Endothelial cell of umbilical vein (primary cell): ENCODE measurements around the gene DIPK1C. TPM values are rescaled to one million over a fixed set of nuclear protein-coding genes. Genes with fewer than 3 reads are reported as not detected.

Source experiments
- BruUV-seq: library from RNA; stranded (reverse); fragments of 400-500 nt; replicated peaks from 2 replicates; lab custom pipeline; 2021; lab: Mats Ljungman, UMichigan
- CTCF ChIA-PET: fragments of 300-600, 350-600 bp; sonication (Branson Sonifier 250); formaldehyde crosslinking; loops from one replicate; lab custom pipeline; 2021; ENCODE audit warnings: antibody characterized with exemption, inconsistent platforms; lab: Charles Lee
- POLR2A ChIA-PET: fragments of 300-600, 350-600 bp; sonication (Branson Sonifier 250); formaldehyde crosslinking; loops from one replicate; lab custom pipeline; 2021; ENCODE audit warnings: antibody characterized with exemption, inconsistent platforms; lab: Charles Lee
- DNase-seq: peaks from one replicate; pipeline ENCODE4 v3.0.0-alpha.2; 2011; ENCODE audit warnings: low read depth, low spot score
- FAIRE-seq: peaks from 2 replicates; lab custom pipeline; 2011; peaks lifted over from hg19 to GRCh38; lab: Jason Lieb, UNC
- H2AFZ ChIP-seq: 2 replicates; pipeline ENCODE4 v1.6.0; 2012; ENCODE audit warnings: low read depth, low read length, control low read depth, inconsistent platforms
- H3K27ac ChIP-seq: 2 replicates; pipeline ENCODE4 v1.5.1; 2011; ENCODE audit warnings: low read depth, mild to moderate bottlenecking, control low read depth, low read length, moderate library complexity; ENCODE audit not compliant: insufficient read depth
- H3K27me3 ChIP-seq, 2 experiments: 2 replicates each; pipeline versions ENCODE4 v1.6.0 to v1.6.1; 2011; ENCODE audit warnings: low read length in 2 of 2, mixed read lengths in 1 of 2; ENCODE audit not compliant: control insufficient read depth in 2 of 2, insufficient read depth in 2 of 2
- H3K36me3 ChIP-seq, 2 experiments: 2 replicates in 1 of 2; 3 replicates in 1 of 2; pipeline ENCODE4 v1.5.1; 2011; ENCODE audit warnings: low read length in 2 of 2, mild to moderate bottlenecking in 1 of 2, moderate library complexity in 1 of 2; ENCODE audit not compliant: control insufficient read depth in 2 of 2, insufficient read depth in 2 of 2; ENCODE audit errors: extremely low read depth in 1 of 2
- H3K4me1 ChIP-seq: 3 replicates; pipeline ENCODE4 v1.5.1; 2011; ENCODE audit warnings: mild to moderate bottlenecking, low read length; ENCODE audit not compliant: control insufficient read depth, insufficient read depth; ENCODE audit errors: extremely low read depth
- H3K4me2 ChIP-seq: 2 replicates; pipeline ENCODE4 v1.6.1; 2011; ENCODE audit warnings: low read length, control low read depth, mixed read lengths; ENCODE audit not compliant: insufficient read depth
- H3K4me3 ChIP-seq, 3 experiments: fragments of 200-600 bp in 1 of 3; sonication (generic), shearing (Covaris generic) in 1 of 3; replicated peaks in 1 of 3; 2 replicates each; pipeline ENCODE4 v1.5.1; 2011 to 2016; ENCODE audit warnings: control low read depth in 3 of 3, low read length in 3 of 3, mild to moderate bottlenecking in 2 of 3, inconsistent platforms in 1 of 3, low read depth in 1 of 3, moderate library complexity in 1 of 3; ENCODE audit not compliant: insufficient read depth in 1 of 3
- H3K79me2 ChIP-seq: 2 replicates; pipeline ENCODE4 v1.6.0; 2012; ENCODE audit warnings: low read length, inconsistent platforms; ENCODE audit not compliant: control insufficient read depth, insufficient read depth
- H3K9ac ChIP-seq: replicated peaks from 2 replicates; pipeline ENCODE3; 2011; ENCODE audit warnings: low read length, control low read depth; ENCODE audit not compliant: insufficient read depth; ENCODE audit errors: extremely low read depth
- H3K9me1 ChIP-seq: replicated peaks from 3 replicates; pipeline ENCODE4 v1.6.0; 2011; ENCODE audit warnings: mild to moderate bottlenecking, low read length; ENCODE audit not compliant: control insufficient read depth, insufficient read depth; ENCODE audit errors: extremely low read depth
- H3K9me3 ChIP-seq: replicated peaks from 2 replicates; pipeline ENCODE4 v1.5.1; 2012; ENCODE audit warnings: low read length, inconsistent platforms; ENCODE audit not compliant: control insufficient read depth, insufficient read depth
- H4K20me1 ChIP-seq: replicated peaks from 2 replicates; pipeline ENCODE3; 2011; ENCODE audit warnings: mild to moderate bottlenecking, low read length; ENCODE audit not compliant: control insufficient read depth, insufficient read depth; ENCODE audit errors: extremely low read depth
- CTCF ChIP-seq, 2 donors: IDR thresholded peaks; 1 replicate in 1 of 2; 2 replicates in 1 of 2; pipeline ENCODE4 v1.5.1; 2011; ENCODE audit warnings: low read length in 2 of 2, mild to moderate bottlenecking in 2 of 2, moderate library complexity in 2 of 2, control low read depth in 1 of 2, inconsistent platforms in 1 of 2, low read depth in 1 of 2; ENCODE audit not compliant: insufficient read depth in 1 of 2; ENCODE audit errors: extremely low read depth in 1 of 2
- EZH2 ChIP-seq: IDR thresholded peaks from 2 replicates; pipeline ENCODE4 v1.6.1; 2012; ENCODE audit warnings: borderline replicate concordance, low read depth, mild to moderate bottlenecking, moderate library complexity, low read length, inconsistent platforms; ENCODE audit not compliant: severe bottlenecking
- FOS ChIP-seq: IDR thresholded peaks from 2 replicates; pipeline ENCODE4 v1.6.1; 2011; ENCODE audit warnings: mild to moderate bottlenecking, low read length, moderate library complexity, borderline replicate concordance; ENCODE audit not compliant: insufficient read depth
- GATA2 ChIP-seq: IDR thresholded peaks from 2 replicates; pipeline ENCODE4 v1.7.0; 2011; ENCODE audit warnings: low read depth, mild to moderate bottlenecking, moderate library complexity, mixed read lengths, low read length; ENCODE audit not compliant: insufficient read length, insufficient read depth
- JUN ChIP-seq: IDR thresholded peaks from 2 replicates; pipeline ENCODE4 v1.6.1; 2011; ENCODE audit warnings: borderline replicate concordance, low read depth; ENCODE audit not compliant: insufficient read length, insufficient read depth
- MAX ChIP-seq: IDR thresholded peaks from 2 replicates; pipeline ENCODE4 v1.6.1; 2011; ENCODE audit not compliant: insufficient read depth, insufficient read length
- MYC ChIP-seq: IDR thresholded peaks from one replicate; pipeline ENCODE4 v1.6.1; 2011; ENCODE audit warnings: mild to moderate bottlenecking, low read depth, low read length
- POLR2A ChIP-seq: IDR thresholded peaks from 2 replicates; pipeline ENCODE4 v1.6.1; 2012; ENCODE audit warnings: low read depth, mild to moderate bottlenecking, control low read depth, low read length
- POLR2AphosphoS5 ChIP-seq: IDR thresholded peaks from 2 replicates; pipeline ENCODE4 v1.6.1; 2012; ENCODE audit warnings: low read depth, mild to moderate bottlenecking, control low read depth, low read length, moderate library complexity; ENCODE audit not compliant: insufficient read depth
- dilution Hi-C: fragments of 300-500 bp; cut with MboI; formaldehyde crosslinking; loops from one replicate; pipeline ENCODE4 v1.15.0; 2019; ENCODE audit warnings: low sequenced_read_pairs; ENCODE audit not compliant: extremely low pct_ligation_motif_present
- intact Hi-C: fragments of 100-400 bp; cut with micrococcal nuclease; formaldehyde crosslinking; loops from one replicate; pipeline ENCODE4 v1.10.0; 2022
- polyA plus RNA-seq, 4 experiments: library from polyadenylated mRNA; depleted of rRNA in 3 of 4; stranded (reverse) in 3 of 4; unstranded in 1 of 4; fragments of >200 nt; gene quantifications; 2 replicates each; pipeline versions ENCODE4 v1.2.1 to v1.2.3, GENCODE V29; 2011 to 2012; ENCODE audit warnings: missing spikeins in 1 of 4
- total RNA-seq: library from RNA; stranded (reverse); gene quantifications from 2 replicates; pipeline ENCODE4 v1.2.3, GENCODE V29; 2021

The DIPK1C gene
- total and polyA plus RNA-seq, 2 donors (not counting 3 experiments of a cell fraction or from before 2014, with no cell fraction given): not detected

- no peaks in the 10 kb centered on the region for H3K9me3 ChIP-seq
- no peaks in the 10 kb centered on the region for H3K9me1 ChIP-seq
- intact Hi-C loops: loop anchor here (1.0 to 10.0 kb wide), 7 partner anchors 28 to 1996 kb away; partner anchors contain the start of genes PTGR3 and TIMM21
- ChIA-PET CTCF (interaction anchor here (1.0 to 2.3 kb wide), 5 partner anchors 20 to 299 kb away, joined by 3 to 12 read pairs (median 5); no protein-coding TSS in a partner anchor), POLR2A (no interaction called here)
- FAIRE-seq (peak; percentile 78), DNase-seq (no peak)
- peak overlapping the region; percentile 59 for H3K27ac ChIP-seq
- peak overlapping the region; percentile 82 for H2AFZ ChIP-seq
- H3K79me2 ChIP-seq: peaks cover 23% of the 10 kb centered on the region
- no peaks in the 10 kb centered on the region for H4K20me1 ChIP-seq
- H3K4me1 ChIP-seq: peaks cover 11% of the 10 kb centered on the region
- peaks cover 12 to 18% of the 10 kb centered on the region in 2 experiments for H3K27me3 ChIP-seq
- TF ChIP-seq JUN (no peak), MYC (no peak), EZH2 (no peak), CTCF (IDR thresholded peaks at IDR 0.05; ENCODE audit: extremely low read depth in 1 of 2, insufficient read depth in 1 of 2, low read depth in 1 of 2, low read length in 2 of 2) (peak in 1 of 2 donors; percentile 20), POLR2A (no peak), POLR2AphosphoS5 (peak; percentile 35), GATA2 (no peak), MAX (no peak), FOS (no peak)
- peaks cover 3 to 5% of the 10 kb centered on the region in 2 experiments for H3K36me3 ChIP-seq
- dilution Hi-C loops: no loop called here
- H3K4me2 ChIP-seq: peak overlapping the region; percentile 75
- H3K9ac ChIP-seq: peak overlapping the region; percentile 75
- peak overlapping the region; percentile 40 to 89 (median 74) for H3K4me3 ChIP-seq
- BruUV-seq: no TSS peak
Observed at GRCh38 chr18:74496508-74497323, 39.6 kb upstream of the DIPK1C start.
